GM19193 (cell line): ENCODE results near the gene ZCCHC3.
A peak's percentile ranks its signal among the peaks of the same experiment; 100 is the strongest.

ENCODE experiments used
- POLR2A ChIP-seq: IDR thresholded peaks from 4 replicates; pipeline ENCODE4 v1.6.1; 2011; ENCODE audit not compliant: insufficient read depth, insufficient read length; ENCODE audit errors: extremely low read depth

ZCCHC3 gene

GRCh38 chr20:297098-297924, at the start of gene ZCCHC3:
TSS of gene ZCCHC3 (plus strand) at chr20:297570. CDS start at chr20:297587, 17 bp downstream.
- TF ChIP-seq POLR2A = peak; percentile 88

GRCh38 chr20:251354-251753, 46.0 kb upstream of the ZCCHC3 start:
- no peak for TF ChIP-seq POLR2A

- TF ChIP-seq POLR2A = no peak
Measured at GRCh38 chr20:252801-253200, 44.6 kb upstream of the ZCCHC3 start.

- TF ChIP-seq POLR2A = no peak
Measured at GRCh38 chr20:257419-257818, 40.0 kb upstream of the ZCCHC3 start, which contains the start of gene DEFB132. TSS of gene DEFB132 (plus strand) at chr20:257724. CDS start at chr20:257779, 55 bp downstream.

GRCh38 chr20:258269-258858, 39.0 kb upstream of the ZCCHC3 start:
- no peak for TF ChIP-seq POLR2A

- no peak for TF ChIP-seq POLR2A
Measured at GRCh38 chr20:258963-259362, 38.4 kb upstream of the ZCCHC3 start.

- TF ChIP-seq POLR2A = no peak
Measured at GRCh38 chr20:259981-260380, 37.4 kb upstream of the ZCCHC3 start.

GRCh38 chr20:263701-264100, 33.7 kb upstream of the ZCCHC3 start:
- TF ChIP-seq POLR2A = no peak

- TF ChIP-seq POLR2A = peak; percentile 60
Measured at GRCh38 chr20:266596-267562, 30.5 kb upstream of the ZCCHC3 start.

- TF ChIP-seq POLR2A = no peak
Measured at GRCh38 chr20:270517-270916, 26.9 kb upstream of the ZCCHC3 start.

GRCh38 chr20:271069-271468, 26.3 kb upstream of the ZCCHC3 start:
- no peak for TF ChIP-seq POLR2A

- TF ChIP-seq POLR2A = no peak
Measured at GRCh38 chr20:271528-271927, 25.8 kb upstream of the ZCCHC3 start.

GRCh38 chr20:272718-273117, 24.7 kb upstream of the ZCCHC3 start:
- no peak for TF ChIP-seq POLR2A

- no peak for TF ChIP-seq POLR2A
Measured at GRCh38 chr20:273884-274283, 23.5 kb upstream of the ZCCHC3 start.

GRCh38 chr20:275791-276190, 21.6 kb upstream of the ZCCHC3 start:
- no peak for TF ChIP-seq POLR2A
